Breast epithelium (tissue), 4 donors: ENCODE measurements around the gene GPC6. TPM values are rescaled to one million over a fixed set of nuclear protein-coding genes. Genes with fewer than 3 reads are reported as not detected.
"Not testable (repeated sequence)": the region's sequence is repeated elsewhere in the genome, so short reads cannot be mapped to it uniquely, and the experiment has no call there.

Experiments used
- DNase-seq, 2 donors: peaks; one replicate each; pipeline ENCODE4 v3.0.0-alpha.2; 2019; ENCODE audit warnings: low spot score in 2 of 2
- H3K27ac ChIP-seq, 2 donors: fragments of 200-600 bp; sonication (generic) in 1 of 2; one replicate each; pipeline ENCODE4 v1.5.1; 2016 to 2019; ENCODE audit warnings: mild to moderate bottlenecking in 1 of 2
- H3K27me3 ChIP-seq, 2 donors: fragments of 200-600 bp; sonication (generic) in 1 of 2; one replicate each; pipeline versions ENCODE4 v1.5.1 to v1.6.0; 2017 to 2019; ENCODE audit warnings: control low read depth in 1 of 2, mild to moderate bottlenecking in 1 of 2
- H3K36me3 ChIP-seq: fragments of 200-600 bp; one replicate; pipeline ENCODE4 v1.5.1; 2019
- H3K4me1 ChIP-seq, 2 donors: fragments of 200-600 bp; sonication (generic); one replicate each; pipeline ENCODE4 v1.5.1; 2016 to 2019; ENCODE audit warnings: control low read depth in 1 of 2
- H3K4me3 ChIP-seq, 3 donors: fragments of 200-600 bp; sonication (generic); 1 replicate in 2 of 3; 2 replicates in 1 of 3; pipeline ENCODE4 v1.5.1; 2016 to 2019; ENCODE audit warnings: mild to moderate bottlenecking in 3 of 3, moderate library complexity in 2 of 3
- H3K9me3 ChIP-seq, 2 donors: fragments of 200-600 bp; sonication (generic) in 1 of 2; one replicate each; pipeline ENCODE4 v1.5.1; 2016 to 2019; ENCODE audit warnings: control low read depth in 1 of 2
- CTCF ChIP-seq, 3 donors: fragments of 450-650 bp; IDR thresholded peaks; one replicate each; pipeline ENCODE4 v1.5.1; 2016 to 2017; ENCODE audit warnings: antibody characterized with exemption in 3 of 3, mild to moderate bottlenecking in 3 of 3, moderate library complexity in 3 of 3
- POLR2A ChIP-seq: fragments of 450-650 bp; IDR thresholded peaks from one replicate; pipeline ENCODE4 v1.6.1; 2016; ENCODE audit warnings: antibody characterized with exemption, mild to moderate bottlenecking, moderate library complexity
- POLR2AphosphoS5 ChIP-seq, 3 donors: sonication (generic); formaldehyde crosslinking; IDR thresholded peaks; one replicate each; pipeline ENCODE4 v1.6.1; 2017; ENCODE audit warnings: antibody characterized with exemption in 3 of 3
- intact Hi-C: fragments of 100-400 bp; cut with DNase I; formaldehyde crosslinking; loops from one replicate; pipeline ENCODE4 v1.15.1; 2023; ENCODE audit warnings: low total_unique reads
- total RNA-seq, 3 donors: library from RNA; depleted of rRNA; stranded (reverse); fragments of >200 nt; gene quantifications; one replicate each; pipeline ENCODE4 v1.1.0, GENCODE V29; 2016

GPC6 gene
- total RNA-seq, 3 donors from 2014 or later = 3.5 to 44.0 (median 4.9) TPM

- no peak overlapping the region for H3K4me3 ChIP-seq
- TF ChIP-seq CTCF (IDR thresholded peaks at IDR 0.05) = no peak
- TF ChIP-seq POLR2A = no peak
- no peak for TF ChIP-seq POLR2AphosphoS5 (IDR thresholded peaks at IDR 0.05)
- DNase-seq = no peak
Measured at GRCh38 chr13:94204946-94205345, 978.3 kb downstream of the GPC6 start.

GRCh38 chr13:94205896-94206295 lies 979.3 kb downstream of the GPC6 start:
- no peaks in the 10 kb centered on the region for H3K9me3 ChIP-seq
- no peak overlapping the region for H3K4me3 ChIP-seq
- H3K27me3 ChIP-seq = no peaks in the 10 kb centered on the region
- intact Hi-C loops = no loop called here
- no peaks in the 10 kb centered on the region for H3K4me1 ChIP-seq
- TF ChIP-seq POLR2A (no peak), CTCF (IDR thresholded peaks at IDR 0.05) (no peak), POLR2AphosphoS5 (IDR thresholded peaks at IDR 0.05) (no peak)
- no peak for DNase-seq
- no peaks in the 10 kb centered on the region for H3K36me3 ChIP-seq
- no peak overlapping the region for H3K27ac ChIP-seq

More at GRCh38 chr13:94204946-94205345, 978.3 kb downstream of the GPC6 start:
- Histone ChIP-seq H3K27me3 (no peaks in the 10 kb centered on the region), H3K4me1 (no peaks in the 10 kb centered on the region), H3K27ac (no peak overlapping the region), H3K36me3 (no peaks in the 10 kb centered on the region), H3K9me3 (no peaks in the 10 kb centered on the region)
- intact Hi-C loops = no loop called here

GRCh38 chr13:94209117-94209516 lies 982.5 kb downstream of the GPC6 start:
- H3K4me3 ChIP-seq = no peak overlapping the region
- H3K27me3 ChIP-seq = no peaks in the 10 kb centered on the region
- no peaks in the 10 kb centered on the region for H3K9me3 ChIP-seq
- intact Hi-C loops = no loop called here
- no peaks in the 10 kb centered on the region for H3K36me3 ChIP-seq
- DNase-seq = no peak
- H3K27ac ChIP-seq = no peak overlapping the region
- TF ChIP-seq CTCF (IDR thresholded peaks at IDR 0.05) (no peak), POLR2A (no peak), POLR2AphosphoS5 (IDR thresholded peaks at IDR 0.05) (no peak)
- H3K4me1 ChIP-seq = no peaks in the 10 kb centered on the region

- H3K9me3 ChIP-seq, H3K27ac ChIP-seq, H3K36me3 ChIP-seq, H3K4me3 ChIP-seq, intact Hi-C loops, H3K4me1 ChIP-seq, H3K27me3 ChIP-seq, DNase-seq: not testable (repeated sequence)
Measured at GRCh38 chr13:94209913-94210312, 983.3 kb downstream of the GPC6 start.

GRCh38 chr13:94210816-94211215 lies 984.2 kb downstream of the GPC6 start:
- Histone ChIP-seq H3K4me3 (no peak overlapping the region), H3K9me3 (no peaks in the 10 kb centered on the region), H3K27ac (no peak overlapping the region), H3K27me3 (no peaks in the 10 kb centered on the region), H3K36me3 (no peaks in the 10 kb centered on the region), H3K4me1 (no peaks in the 10 kb centered on the region)
- no peak for DNase-seq
- TF ChIP-seq POLR2AphosphoS5 (IDR thresholded peaks at IDR 0.05) = no peak
- TF ChIP-seq POLR2A = no peak
- TF ChIP-seq CTCF (IDR thresholded peaks at IDR 0.05) = no peak
- intact Hi-C loops = no loop called here

DNA sequence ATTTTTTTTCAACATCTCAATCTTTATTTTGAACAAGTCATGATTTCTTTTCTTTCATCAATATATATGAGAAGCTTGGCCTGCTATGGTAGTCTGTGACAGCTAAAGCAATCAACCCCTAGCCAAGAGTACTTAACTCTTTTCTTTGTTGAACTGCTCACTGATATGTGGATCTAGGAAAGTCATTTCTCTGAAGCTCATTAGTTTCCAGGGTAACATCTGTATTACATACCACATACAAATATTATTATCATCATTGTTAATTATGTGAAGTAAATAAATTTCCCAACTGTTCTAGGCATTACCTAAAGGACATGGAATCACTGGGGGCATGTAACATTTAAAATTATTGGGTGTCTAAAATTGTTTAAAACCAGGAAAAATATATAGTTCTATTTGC lies 985.6 kb downstream of the GPC6 start:
- H3K9me3 ChIP-seq = no peaks in the 10 kb centered on the region
- H3K36me3 ChIP-seq = no peaks in the 10 kb centered on the region
- H3K4me1 ChIP-seq = no peaks in the 10 kb centered on the region
- H3K4me3 ChIP-seq = no peak overlapping the region
- no peak for DNase-seq
- H3K27ac ChIP-seq = no peak overlapping the region
- intact Hi-C loops = no loop called here
- TF ChIP-seq CTCF (IDR thresholded peaks at IDR 0.05) (no peak), POLR2A (no peak), POLR2AphosphoS5 (IDR thresholded peaks at IDR 0.05) (no peak)
- no peaks in the 10 kb centered on the region for H3K27me3 ChIP-seq
